ENCODE data around the gene MCM10.

GRCh38 chr10:13184276-13184675 lies 22.9 kb downstream of the MCM10 start:
- TF ChIP-seq CTCF (IDR thresholded peaks at IDR 0.05; ENCODE audit: extremely low read depth in 1 of 2, insufficient read depth in 1 of 2, low read depth in 1 of 2, low read length in 2 of 2): no peak
- no peak for TF ChIP-seq POLR2A (IDR thresholded peaks at IDR 0.05; ENCODE audit: low read depth, low read length)
- no peak for TF ChIP-seq MYC (IDR thresholded peaks at IDR 0.05; ENCODE audit: low read depth, low read length)
- no peak for TF ChIP-seq EZH2 (IDR thresholded peaks at IDR 0.05; ENCODE audit: borderline replicate concordance, low read depth, low read length, severe bottlenecking)
- TF ChIP-seq POLR2AphosphoS5 (IDR thresholded peaks at IDR 0.05; ENCODE audit: insufficient read depth, low read depth, low read length): no peak
- TF ChIP-seq FOS (IDR thresholded peaks at IDR 0.05; ENCODE audit: borderline replicate concordance, insufficient read depth, low read length): no peak

All from endothelial cell of umbilical vein (primary cell).